ENCODE measurements around the gene ITPR1.

DNA sequence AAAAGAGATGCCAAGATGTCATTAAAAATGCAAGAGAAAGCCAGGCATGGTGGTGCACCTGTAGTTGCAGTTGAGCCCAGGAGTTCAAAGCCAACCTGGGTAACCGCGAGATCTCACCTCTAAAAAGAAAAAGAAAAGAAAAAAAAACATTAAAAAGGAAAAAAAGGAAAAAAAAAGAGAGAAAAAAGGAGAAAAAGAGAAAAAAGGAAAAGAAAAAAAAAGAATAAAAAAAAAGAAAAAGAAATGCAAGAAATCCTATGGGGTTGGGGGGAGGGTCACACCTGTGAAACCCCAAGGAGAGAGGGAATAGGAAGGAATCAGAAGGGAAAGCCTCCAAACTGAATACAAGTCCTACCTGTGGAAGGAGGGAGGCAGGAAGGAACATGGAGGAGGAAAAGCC lies 20.8 kb upstream of the ITPR1 start:
- TF ChIP-seq, protein P1, sequence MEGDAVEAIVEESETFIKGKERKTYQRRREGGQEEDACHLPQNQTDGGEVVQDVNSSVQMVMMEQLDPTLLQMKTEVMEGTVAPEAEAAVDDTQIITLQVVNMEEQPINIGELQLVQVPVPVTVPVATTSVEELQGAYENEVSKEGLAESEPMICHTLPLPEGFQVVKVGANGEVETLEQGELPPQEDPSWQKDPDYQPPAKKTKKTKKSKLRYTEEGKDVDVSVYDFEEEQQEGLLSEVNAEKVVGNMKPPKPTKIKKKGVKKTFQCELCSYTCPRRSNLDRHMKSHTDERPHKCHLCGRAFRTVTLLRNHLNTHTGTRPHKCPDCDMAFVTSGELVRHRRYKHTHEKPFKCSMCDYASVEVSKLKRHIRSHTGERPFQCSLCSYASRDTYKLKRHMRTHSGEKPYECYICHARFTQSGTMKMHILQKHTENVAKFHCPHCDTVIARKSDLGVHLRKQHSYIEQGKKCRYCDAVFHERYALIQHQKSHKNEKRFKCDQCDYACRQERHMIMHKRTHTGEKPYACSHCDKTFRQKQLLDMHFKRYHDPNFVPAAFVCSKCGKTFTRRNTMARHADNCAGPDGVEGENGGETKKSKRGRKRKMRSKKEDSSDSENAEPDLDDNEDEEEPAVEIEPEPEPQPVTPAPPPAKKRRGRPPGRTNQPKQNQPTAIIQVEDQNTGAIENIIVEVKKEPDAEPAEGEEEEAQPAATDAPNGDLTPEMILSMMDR (conservative IDR thresholded peaks at IDR 0.05; ENCODE audit: low read length): no peak
- TF ChIP-seq EZH2phosphoT487 (IDR thresholded peaks at IDR 0.05; ENCODE audit: borderline replicate concordance, low read depth, low read length): no peak
